H1 (cell line): Measurements from ENCODE around the gene PXDC1.

ENCODE experiments used
- EZH2 ChIP-seq: fragments of 200-600 bp; sonication (generic); IDR thresholded peaks from 2 replicates; pipeline ENCODE4 v1.7.1; 2012; ENCODE audit warnings: low read depth, mild to moderate bottlenecking, moderate library complexity, low read length, inconsistent platforms; ENCODE audit not compliant: severe bottlenecking
- JUND ChIP-seq: IDR thresholded peaks from 2 replicates; pipeline ENCODE4 v1.6.1; 2011; ENCODE audit warnings: mild to moderate bottlenecking, improper control_type of control experiment, low read length
- RXRA ChIP-seq: IDR thresholded peaks from 2 replicates; pipeline ENCODE4 v1.6.1; 2011; ENCODE audit warnings: low read depth, mild to moderate bottlenecking, low read length, moderate library complexity; ENCODE audit not compliant: insufficient read depth
- YY1 ChIP-seq: IDR thresholded peaks from 2 replicates; pipeline ENCODE4 v1.6.1; 2011; ENCODE audit warnings: low read depth, mild to moderate bottlenecking, low read length
- TF ChIP-seq, protein P1 (sequence below), 3 experiments: IDR thresholded peaks; 1 replicate in 2 of 3; 2 replicates in 1 of 3; pipeline versions ENCODE4 v1.5.1 to v1.6.1; 2011; ENCODE audit warnings: low read length in 3 of 3, mild to moderate bottlenecking in 3 of 3, inconsistent platforms in 2 of 3, low read depth in 1 of 3, moderate library complexity in 1 of 3; ENCODE audit not compliant: insufficient read depth in 1 of 3; ENCODE audit errors: control extremely low read depth in 1 of 3
- TF ChIP-seq, protein P2 (sequence below): IDR thresholded peaks from 2 replicates; pipeline ENCODE4 v1.6.1; 2011; ENCODE audit warnings: low read length, improper control_type of control experiment

DNA sequence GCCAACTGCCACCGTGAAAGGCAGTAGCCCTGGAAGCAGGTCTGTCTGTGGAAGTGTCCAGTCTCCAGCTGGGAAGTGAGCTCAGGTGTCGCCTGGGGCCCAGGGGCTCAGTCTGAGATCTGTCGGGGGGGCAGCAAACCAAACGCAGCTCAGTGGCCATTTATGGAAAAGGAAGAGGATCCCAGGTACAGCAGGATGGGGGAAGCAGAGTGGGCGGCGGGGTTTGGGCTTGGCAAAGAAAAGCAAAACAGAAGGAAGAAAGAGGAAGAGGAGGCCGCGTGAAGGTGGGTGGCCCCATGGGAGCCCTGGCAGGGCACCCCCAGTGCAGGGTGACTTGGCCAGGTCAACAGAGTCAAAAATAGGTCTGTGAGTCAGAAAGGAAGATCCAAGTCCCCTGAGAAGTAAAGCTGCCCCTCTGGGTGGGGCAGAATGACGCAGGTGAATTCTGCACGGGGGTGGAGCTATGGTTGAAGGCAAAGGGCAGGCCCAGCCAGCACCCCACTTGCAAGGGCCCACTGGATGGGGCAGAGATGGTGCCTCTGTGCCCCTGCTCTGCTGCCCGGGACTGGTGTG, 5.3 kb downstream of the PXDC1 start:
- TF ChIP-seq, protein P1, sequence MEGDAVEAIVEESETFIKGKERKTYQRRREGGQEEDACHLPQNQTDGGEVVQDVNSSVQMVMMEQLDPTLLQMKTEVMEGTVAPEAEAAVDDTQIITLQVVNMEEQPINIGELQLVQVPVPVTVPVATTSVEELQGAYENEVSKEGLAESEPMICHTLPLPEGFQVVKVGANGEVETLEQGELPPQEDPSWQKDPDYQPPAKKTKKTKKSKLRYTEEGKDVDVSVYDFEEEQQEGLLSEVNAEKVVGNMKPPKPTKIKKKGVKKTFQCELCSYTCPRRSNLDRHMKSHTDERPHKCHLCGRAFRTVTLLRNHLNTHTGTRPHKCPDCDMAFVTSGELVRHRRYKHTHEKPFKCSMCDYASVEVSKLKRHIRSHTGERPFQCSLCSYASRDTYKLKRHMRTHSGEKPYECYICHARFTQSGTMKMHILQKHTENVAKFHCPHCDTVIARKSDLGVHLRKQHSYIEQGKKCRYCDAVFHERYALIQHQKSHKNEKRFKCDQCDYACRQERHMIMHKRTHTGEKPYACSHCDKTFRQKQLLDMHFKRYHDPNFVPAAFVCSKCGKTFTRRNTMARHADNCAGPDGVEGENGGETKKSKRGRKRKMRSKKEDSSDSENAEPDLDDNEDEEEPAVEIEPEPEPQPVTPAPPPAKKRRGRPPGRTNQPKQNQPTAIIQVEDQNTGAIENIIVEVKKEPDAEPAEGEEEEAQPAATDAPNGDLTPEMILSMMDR (IDR thresholded peaks at IDR 0.05; ENCODE audit: control extremely low read depth in 1 of 3, insufficient read depth in 1 of 3, low read depth in 1 of 3, low read length in 3 of 3), result no peak
- TF ChIP-seq JUND (no peak), RXRA (no peak), EZH2 (no peak), YY1 (no peak)
- TF ChIP-seq, protein P2, sequence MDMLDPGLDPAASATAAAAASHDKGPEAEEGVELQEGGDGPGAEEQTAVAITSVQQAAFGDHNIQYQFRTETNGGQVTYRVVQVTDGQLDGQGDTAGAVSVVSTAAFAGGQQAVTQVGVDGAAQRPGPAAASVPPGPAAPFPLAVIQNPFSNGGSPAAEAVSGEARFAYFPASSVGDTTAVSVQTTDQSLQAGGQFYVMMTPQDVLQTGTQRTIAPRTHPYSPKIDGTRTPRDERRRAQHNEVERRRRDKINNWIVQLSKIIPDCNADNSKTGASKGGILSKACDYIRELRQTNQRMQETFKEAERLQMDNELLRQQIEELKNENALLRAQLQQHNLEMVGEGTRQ, result no peak
